ENCODE results near the gene MCM3AP. TPM values are rescaled to one million over a fixed set of nuclear protein-coding genes. Genes with fewer than 3 reads are reported as not detected.

MCM3AP gene
- total and polyA plus RNA-seq, 9 of the 15 experiments (the other 6 are each of a cell fraction or from before 2014, with no cell fraction given), result 6.5 to 179 (median 69.6) TPM

DNA sequence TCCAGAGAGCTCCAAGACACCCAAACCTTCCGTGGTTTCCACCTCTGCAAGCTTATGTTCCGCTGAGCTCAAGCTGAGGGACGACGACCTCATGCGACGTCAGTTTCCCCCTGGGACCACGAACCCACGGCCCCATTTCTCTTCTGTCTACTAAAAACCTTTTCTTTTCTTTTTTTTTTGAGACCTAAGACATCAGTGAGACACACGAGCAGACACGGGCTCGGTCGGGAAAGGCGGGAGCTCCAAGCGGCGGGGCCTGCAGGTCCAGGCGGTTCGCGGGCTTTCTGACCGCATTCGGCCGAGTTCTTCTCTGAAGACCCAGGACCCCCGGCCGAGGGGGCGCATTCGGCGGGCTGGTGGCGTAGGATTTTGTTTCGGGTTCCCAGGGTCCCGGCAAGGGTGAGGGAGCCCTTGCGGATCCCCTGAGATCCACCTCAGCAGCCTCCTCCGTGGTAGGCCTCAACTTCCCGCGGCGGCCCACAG is 37.9 kb upstream of the MCM3AP start (continued):
- TF ChIP-seq, protein P1, sequence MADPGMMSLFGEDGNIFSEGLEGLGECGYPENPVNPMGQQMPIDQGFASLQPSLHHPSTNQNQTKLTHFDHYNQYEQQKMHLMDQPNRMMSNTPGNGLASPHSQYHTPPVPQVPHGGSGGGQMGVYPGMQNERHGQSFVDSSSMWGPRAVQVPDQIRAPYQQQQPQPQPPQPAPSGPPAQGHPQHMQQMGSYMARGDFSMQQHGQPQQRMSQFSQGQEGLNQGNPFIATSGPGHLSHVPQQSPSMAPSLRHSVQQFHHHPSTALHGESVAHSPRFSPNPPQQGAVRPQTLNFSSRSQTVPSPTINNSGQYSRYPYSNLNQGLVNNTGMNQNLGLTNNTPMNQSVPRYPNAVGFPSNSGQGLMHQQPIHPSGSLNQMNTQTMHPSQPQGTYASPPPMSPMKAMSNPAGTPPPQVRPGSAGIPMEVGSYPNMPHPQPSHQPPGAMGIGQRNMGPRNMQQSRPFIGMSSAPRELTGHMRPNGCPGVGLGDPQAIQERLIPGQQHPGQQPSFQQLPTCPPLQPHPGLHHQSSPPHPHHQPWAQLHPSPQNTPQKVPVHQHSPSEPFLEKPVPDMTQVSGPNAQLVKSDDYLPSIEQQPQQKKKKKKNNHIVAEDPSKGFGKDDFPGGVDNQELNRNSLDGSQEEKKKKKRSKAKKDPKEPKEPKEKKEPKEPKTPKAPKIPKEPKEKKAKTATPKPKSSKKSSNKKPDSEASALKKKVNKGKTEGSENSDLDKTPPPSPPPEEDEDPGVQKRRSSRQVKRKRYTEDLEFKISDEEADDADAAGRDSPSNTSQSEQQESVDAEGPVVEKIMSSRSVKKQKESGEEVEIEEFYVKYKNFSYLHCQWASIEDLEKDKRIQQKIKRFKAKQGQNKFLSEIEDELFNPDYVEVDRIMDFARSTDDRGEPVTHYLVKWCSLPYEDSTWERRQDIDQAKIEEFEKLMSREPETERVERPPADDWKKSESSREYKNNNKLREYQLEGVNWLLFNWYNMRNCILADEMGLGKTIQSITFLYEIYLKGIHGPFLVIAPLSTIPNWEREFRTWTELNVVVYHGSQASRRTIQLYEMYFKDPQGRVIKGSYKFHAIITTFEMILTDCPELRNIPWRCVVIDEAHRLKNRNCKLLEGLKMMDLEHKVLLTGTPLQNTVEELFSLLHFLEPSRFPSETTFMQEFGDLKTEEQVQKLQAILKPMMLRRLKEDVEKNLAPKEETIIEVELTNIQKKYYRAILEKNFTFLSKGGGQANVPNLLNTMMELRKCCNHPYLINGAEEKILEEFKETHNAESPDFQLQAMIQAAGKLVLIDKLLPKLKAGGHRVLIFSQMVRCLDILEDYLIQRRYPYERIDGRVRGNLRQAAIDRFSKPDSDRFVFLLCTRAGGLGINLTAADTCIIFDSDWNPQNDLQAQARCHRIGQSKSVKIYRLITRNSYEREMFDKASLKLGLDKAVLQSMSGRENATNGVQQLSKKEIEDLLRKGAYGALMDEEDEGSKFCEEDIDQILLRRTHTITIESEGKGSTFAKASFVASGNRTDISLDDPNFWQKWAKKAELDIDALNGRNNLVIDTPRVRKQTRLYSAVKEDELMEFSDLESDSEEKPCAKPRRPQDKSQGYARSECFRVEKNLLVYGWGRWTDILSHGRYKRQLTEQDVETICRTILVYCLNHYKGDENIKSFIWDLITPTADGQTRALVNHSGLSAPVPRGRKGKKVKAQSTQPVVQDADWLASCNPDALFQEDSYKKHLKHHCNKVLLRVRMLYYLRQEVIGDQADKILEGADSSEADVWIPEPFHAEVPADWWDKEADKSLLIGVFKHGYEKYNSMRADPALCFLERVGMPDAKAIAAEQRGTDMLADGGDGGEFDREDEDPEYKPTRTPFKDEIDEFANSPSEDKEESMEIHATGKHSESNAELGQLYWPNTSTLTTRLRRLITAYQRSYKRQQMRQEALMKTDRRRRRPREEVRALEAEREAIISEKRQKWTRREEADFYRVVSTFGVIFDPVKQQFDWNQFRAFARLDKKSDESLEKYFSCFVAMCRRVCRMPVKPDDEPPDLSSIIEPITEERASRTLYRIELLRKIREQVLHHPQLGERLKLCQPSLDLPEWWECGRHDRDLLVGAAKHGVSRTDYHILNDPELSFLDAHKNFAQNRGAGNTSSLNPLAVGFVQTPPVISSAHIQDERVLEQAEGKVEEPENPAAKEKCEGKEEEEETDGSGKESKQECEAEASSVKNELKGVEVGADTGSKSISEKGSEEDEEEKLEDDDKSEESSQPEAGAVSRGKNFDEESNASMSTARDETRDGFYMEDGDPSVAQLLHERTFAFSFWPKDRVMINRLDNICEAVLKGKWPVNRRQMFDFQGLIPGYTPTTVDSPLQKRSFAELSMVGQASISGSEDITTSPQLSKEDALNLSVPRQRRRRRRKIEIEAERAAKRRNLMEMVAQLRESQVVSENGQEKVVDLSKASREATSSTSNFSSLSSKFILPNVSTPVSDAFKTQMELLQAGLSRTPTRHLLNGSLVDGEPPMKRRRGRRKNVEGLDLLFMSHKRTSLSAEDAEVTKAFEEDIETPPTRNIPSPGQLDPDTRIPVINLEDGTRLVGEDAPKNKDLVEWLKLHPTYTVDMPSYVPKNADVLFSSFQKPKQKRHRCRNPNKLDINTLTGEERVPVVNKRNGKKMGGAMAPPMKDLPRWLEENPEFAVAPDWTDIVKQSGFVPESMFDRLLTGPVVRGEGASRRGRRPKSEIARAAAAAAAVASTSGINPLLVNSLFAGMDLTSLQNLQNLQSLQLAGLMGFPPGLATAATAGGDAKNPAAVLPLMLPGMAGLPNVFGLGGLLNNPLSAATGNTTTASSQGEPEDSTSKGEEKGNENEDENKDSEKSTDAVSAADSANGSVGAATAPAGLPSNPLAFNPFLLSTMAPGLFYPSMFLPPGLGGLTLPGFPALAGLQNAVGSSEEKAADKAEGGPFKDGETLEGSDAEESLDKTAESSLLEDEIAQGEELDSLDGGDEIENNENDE (IDR thresholded peaks at IDR 0.05; ENCODE audit: low read depth, low read length), result no peak
- no peak for TF ChIP-seq ETV5 (CRISPR knock-in tag; IDR thresholded peaks at IDR 0.05; ENCODE audit: low read depth)
- no peak for TF ChIP-seq HMGN3 (IDR thresholded peaks at IDR 0.05; ENCODE audit: borderline replicate concordance, extremely low read depth, insufficient read length, low read depth, low read length)
- no peak for TF ChIP-seq SIX5 (IDR thresholded peaks at IDR 0.05; ENCODE audit: borderline replicate concordance in 1 of 2, insufficient read depth in 1 of 2, low read depth in 1 of 2, low read length in 2 of 2)
- TF ChIP-seq, protein P2, sequence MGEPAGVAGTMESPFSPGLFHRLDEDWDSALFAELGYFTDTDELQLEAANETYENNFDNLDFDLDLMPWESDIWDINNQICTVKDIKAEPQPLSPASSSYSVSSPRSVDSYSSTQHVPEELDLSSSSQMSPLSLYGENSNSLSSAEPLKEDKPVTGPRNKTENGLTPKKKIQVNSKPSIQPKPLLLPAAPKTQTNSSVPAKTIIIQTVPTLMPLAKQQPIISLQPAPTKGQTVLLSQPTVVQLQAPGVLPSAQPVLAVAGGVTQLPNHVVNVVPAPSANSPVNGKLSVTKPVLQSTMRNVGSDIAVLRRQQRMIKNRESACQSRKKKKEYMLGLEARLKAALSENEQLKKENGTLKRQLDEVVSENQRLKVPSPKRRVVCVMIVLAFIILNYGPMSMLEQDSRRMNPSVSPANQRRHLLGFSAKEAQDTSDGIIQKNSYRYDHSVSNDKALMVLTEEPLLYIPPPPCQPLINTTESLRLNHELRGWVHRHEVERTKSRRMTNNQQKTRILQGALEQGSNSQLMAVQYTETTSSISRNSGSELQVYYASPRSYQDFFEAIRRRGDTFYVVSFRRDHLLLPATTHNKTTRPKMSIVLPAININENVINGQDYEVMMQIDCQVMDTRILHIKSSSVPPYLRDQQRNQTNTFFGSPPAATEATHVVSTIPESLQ (CRISPR knock-in tag; IDR thresholded peaks at IDR 0.05), result no peak
- no peak for TF ChIP-seq MYNN (IDR thresholded peaks at IDR 0.05)
- no peak for TF ChIP-seq MYNN (CRISPR knock-in tag; IDR thresholded peaks at IDR 0.05)
- no peak for TF ChIP-seq ZBED1 (IDR thresholded peaks at IDR 0.05)
- TF ChIP-seq ZNF785 (CRISPR knock-in tag; IDR thresholded peaks at IDR 0.05), result no peak
- no peak for TF ChIP-seq GATA2 (CRISPR knock-in tag; IDR thresholded peaks at IDR 0.05)
- no peak for TF ChIP-seq YBX1 (IDR thresholded peaks at IDR 0.05)
- TF ChIP-seq RBFOX2 (IDR thresholded peaks at IDR 0.05; ENCODE audit: low read depth, low read length), result no peak
- TF ChIP-seq EGR1 (conservative IDR thresholded peaks at IDR 0.05), result no peak
- TF ChIP-seq, protein P3, sequence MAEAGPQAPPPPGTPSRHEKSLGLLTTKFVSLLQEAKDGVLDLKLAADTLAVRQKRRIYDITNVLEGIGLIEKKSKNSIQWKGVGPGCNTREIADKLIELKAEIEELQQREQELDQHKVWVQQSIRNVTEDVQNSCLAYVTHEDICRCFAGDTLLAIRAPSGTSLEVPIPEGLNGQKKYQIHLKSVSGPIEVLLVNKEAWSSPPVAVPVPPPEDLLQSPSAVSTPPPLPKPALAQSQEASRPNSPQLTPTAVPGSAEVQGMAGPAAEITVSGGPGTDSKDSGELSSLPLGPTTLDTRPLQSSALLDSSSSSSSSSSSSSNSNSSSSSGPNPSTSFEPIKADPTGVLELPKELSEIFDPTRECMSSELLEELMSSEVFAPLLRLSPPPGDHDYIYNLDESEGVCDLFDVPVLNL (CRISPR knock-in tag; IDR thresholded peaks at IDR 0.05; ENCODE audit: low read depth), result no peak
- no peak for TF ChIP-seq ZNF184 (CRISPR knock-in tag; IDR thresholded peaks at IDR 0.05)
- peak in 1 of 2 experiments; percentile 15; a peak in 1 of 4 replicates for TF ChIP-seq HDAC1 (IDR thresholded peaks at IDR 0.05)

Measured in K562 (cell line).